WTC11 (cell line): Measurements from ENCODE around the gene DOK3. TPM values are rescaled to one million over a fixed set of nuclear protein-coding genes. Genes with fewer than 3 reads are reported as not detected.

Experiments used
- ATAC-seq: fragments of 200-7000 bp; cut with Tn5 transposase; 2 replicates; pipeline ENCODE4 v1.10.0; 2021; ENCODE audit warnings: mild to moderate bottlenecking, moderate library complexity
- CTCF ChIA-PET: fragments of 300-600 bp; sonication (Branson Sonifier 250); formaldehyde crosslinking; loops from one replicate; lab custom pipeline; 2021; ENCODE audit warnings: antibody characterized with exemption; lab: Charles Lee
- POLR2A ChIA-PET: fragments of 350-600 bp; sonication (Branson Sonifier 250); formaldehyde crosslinking; loops from one replicate; lab custom pipeline; 2021; ENCODE audit warnings: antibody characterized with exemption; lab: Charles Lee
- DNase-seq: peaks from one replicate; pipeline ENCODE4 v3.0.0; 2021; ENCODE audit warnings: low spot score
- H3K27ac Mint-ChIP-seq: 2 replicates; pipeline ENCODE4 v1.8.0; 2021; ENCODE audit warnings: mixed read lengths
- H3K27me3 Mint-ChIP-seq: 2 replicates; pipeline ENCODE4 v1.8.0; 2021; ENCODE audit warnings: low read depth, mild to moderate bottlenecking, moderate library complexity, mixed read lengths
- H3K36me3 Mint-ChIP-seq: 2 replicates; pipeline ENCODE4 v1.8.0; 2021; ENCODE audit warnings: mixed read lengths
- H3K4me1 Mint-ChIP-seq: 2 replicates; pipeline ENCODE4 v1.8.0; 2022; ENCODE audit warnings: mixed read lengths
- H3K4me3 Mint-ChIP-seq: 2 replicates; pipeline ENCODE4 v1.8.0; 2021; ENCODE audit warnings: mild to moderate bottlenecking, moderate library complexity, mixed read lengths
- H3K9me3 Mint-ChIP-seq: 2 replicates; pipeline ENCODE4 v1.8.0; 2021; ENCODE audit warnings: mixed read lengths
- CDX4 ChIP-seq: fragments of 250-450 bp; sonication (Bioruptor Pico); IDR thresholded peaks from 2 replicates; pipeline ENCODE4 v1.9.0; 2021; ENCODE audit warnings: moderate library complexity, mild to moderate bottlenecking, inconsistent platforms, borderline replicate concordance
- GRHL2 ChIP-seq: fragments of 250-450 bp; sonication (Bioruptor Pico); IDR thresholded peaks from 2 replicates; pipeline ENCODE4 v1.8.0; 2022; ENCODE audit warnings: mild to moderate bottlenecking, moderate library complexity; ENCODE audit not compliant: insufficient replicate concordance, severe bottlenecking
- HMGXB4 ChIP-seq: sonication (generic); formaldehyde crosslinking; IDR thresholded peaks from 2 replicates; pipeline ENCODE4 v1.8.1; 2023; ENCODE audit warnings: mild to moderate bottlenecking, moderate library complexity, missing genetic modification reagents
- JUN ChIP-seq: sonication (generic); formaldehyde crosslinking; IDR thresholded peaks from 2 replicates; pipeline ENCODE4 v1.8.0; 2023; ENCODE audit warnings: mild to moderate bottlenecking, missing genetic modification reagents
- NR3C1 ChIP-seq: sonication (generic); formaldehyde crosslinking; conservative IDR thresholded peaks from 2 replicates; pipeline ENCODE4 v1.8.1; 2023; ENCODE audit warnings: low read depth, mild to moderate bottlenecking, missing genetic modification reagents
- SP1 ChIP-seq: sonication (generic); formaldehyde crosslinking; conservative IDR thresholded peaks from 2 replicates; pipeline ENCODE4 v1.8.1; 2022; ENCODE audit warnings: missing genetic modification reagents
- TEAD4 ChIP-seq: sonication (generic); formaldehyde crosslinking; IDR thresholded peaks from 2 replicates; pipeline ENCODE4 v1.8.0; 2022; ENCODE audit warnings: mild to moderate bottlenecking, missing genetic modification reagents
- TP53 ChIP-seq: sonication (generic); formaldehyde crosslinking; IDR thresholded peaks from 2 replicates; pipeline ENCODE4 v1.8.1; 2023; ENCODE audit warnings: mild to moderate bottlenecking, missing genetic modification reagents
- ZNF121 ChIP-seq: sonication (generic); formaldehyde crosslinking; IDR thresholded peaks from 2 replicates; pipeline ENCODE4 v1.8.0; 2023; ENCODE audit warnings: missing genetic modification reagents
- total RNA-seq: library from RNA; stranded (reverse); gene quantifications from 3 replicates; pipeline ENCODE4 v1.2.3, GENCODE V29; 2021

Gene DOK3
- total RNA-seq, 1 experiment from 2014 or later: 9.9 TPM

- Mint-ChIP-seq H3K9me3 (no peaks in the 10 kb centered on the region), H3K4me1 (peaks cover 49% of the 10 kb centered on the region), H3K27ac (no peak overlapping the region), H3K4me3 (peak overlapping the region; percentile 64; the same call in 1 of the 2 replicates), H3K27me3 (no peaks in the 10 kb centered on the region)
- ATAC-seq: no peak
- CTCF ChIA-PET: interaction anchor here (1.1 to 16.7 kb wide), 4 partner anchors 18 to 165 kb away, joined by 3 to 230 read pairs (median 16); partner anchors contain the start of gene PDLIM7
- POLR2A ChIA-PET: interaction anchor here (1.4 to 6.0 kb wide), 3 partner anchors 14 to 21 kb away, joined by 5 to 53 read pairs (median 43); partner anchors contain the start of gene PDLIM7
- no peak for TF ChIP-seq CDX4 (CRISPR knock-in tag)
- TF ChIP-seq NR3C1 (CRISPR knock-in tag): no peak
- no peak for TF ChIP-seq JUN
- TF ChIP-seq SP1 (CRISPR knock-in tag): no peak
- no peak for TF ChIP-seq HMGXB4 (CRISPR knock-in tag)
- TF ChIP-seq, all 79 proteins: peak for 0
- peaks cover 4% of the 10 kb centered on the region; the same call in 1 of the 2 replicates for H3K36me3 Mint-ChIP-seq
- no peak for DNase-seq
These were observed 34.6 kb downstream of the DOK3 start for GRCh38 chr5:177474846-177475562.

GRCh38 chr5:177474002-177474476, 35.6 kb downstream of the DOK3 start:
- H3K4me1 Mint-ChIP-seq: peaks cover 56% of the 10 kb centered on the region
- ChIA-PET CTCF (interaction anchor here (1.1 to 16.7 kb wide), 5 partner anchors 17 to 164 kb away, joined by 3 to 230 read pairs (median 6); partner anchors contain the start of gene PDLIM7), POLR2A (interaction anchor here (0.5 to 6.0 kb wide), 3 partner anchors 15 to 595 kb away, joined by 3 to 53 read pairs (median 5); partner anchors contain the start of gene PDLIM7)

GRCh38 chr5:177473443-177474001, 36.1 kb downstream of the DOK3 start, which contains the start of gene DBN1:
Gene DBN1 (minus strand): TSS chr5:177473634. CDS start chr5:177473521, 113 bp downstream.
- H3K36me3 Mint-ChIP-seq: peaks cover 11% of the 10 kb centered on the region
- H3K4me3 Mint-ChIP-seq: peak within 1 kb of the TSS; percentile 76
- CTCF ChIA-PET: interaction anchor here (1.1 to 16.7 kb wide), 8 partner anchors 16 to 164 kb away, joined by 3 to 230 read pairs (median 9); partner anchors contain the start of gene PDLIM7
- H3K27ac Mint-ChIP-seq: peak within 1 kb of the TSS; percentile 69
- peak; percentile 64 for DNase-seq
- no peaks in the 10 kb centered on the region for H3K9me3 Mint-ChIP-seq
- POLR2A ChIA-PET: interaction anchor here (0.5 to 6.0 kb wide), 3 partner anchors 18 to 595 kb away, joined by 3 to 53 read pairs (median 17); partner anchors contain the start of gene PDLIM7
- H3K27me3 Mint-ChIP-seq: no peaks in the 10 kb centered on the region
- peak; percentile 51 for ATAC-seq
- peaks cover 56% of the 10 kb centered on the region for H3K4me1 Mint-ChIP-seq
- TF ChIP-seq GRHL2 (CRISPR knock-in tag) (no peak), HMGXB4 (CRISPR knock-in tag) (peak; percentile 7; the same call in 1 of the 2 replicates)

More at GRCh38 chr5:177474002-177474476, 35.6 kb downstream of the DOK3 start:
- 0 out of 2 replicates have a peak, but pooled peaks have one; percentile 24 for TF ChIP-seq TP53
- peak; percentile 49; the same call in 1 of the 2 replicates for TF ChIP-seq ZNF121
- no peak for TF ChIP-seq TEAD4 (CRISPR knock-in tag)
- H3K36me3 Mint-ChIP-seq: peaks cover 6% of the 10 kb centered on the region
- H3K9me3 Mint-ChIP-seq: no peaks in the 10 kb centered on the region
- peak overlapping the region; percentile 64 for H3K4me3 Mint-ChIP-seq
- H3K27ac Mint-ChIP-seq: peak overlapping the region; percentile 69
- DNase-seq: no peak
- ATAC-seq: 0 out of 2 replicates have a peak, but pooled peaks have one; percentile 0
- no peaks in the 10 kb centered on the region for H3K27me3 Mint-ChIP-seq
